A673 (cell line): ENCODE results near the gene MET.
"Not testable (repeated sequence)": the region's sequence is repeated elsewhere in the genome, so short reads cannot be mapped to it uniquely, and the experiment has no call there.

Experiments used
- EZH2 ChIP-seq: fragments of 200-600 bp; sonication (generic); IDR thresholded peaks from 2 replicates; pipeline ENCODE4 v1.6.1; 2017; ENCODE audit warnings: borderline replicate concordance, low read depth, mild to moderate bottlenecking, mixed read lengths, antibody characterized with exemption, low read length; ENCODE audit not compliant: poor library complexity, severe bottlenecking
- TF ChIP-seq, protein P1 (sequence below): fragments of 300-800, 200-600 bp; sonication (generic); conservative IDR thresholded peaks from 2 replicates; pipeline ENCODE4 v1.5.1; 2017; ENCODE audit warnings: low read depth, mild to moderate bottlenecking, antibody characterized with exemption, low read length, moderate library complexity, mixed read lengths

DNA sequence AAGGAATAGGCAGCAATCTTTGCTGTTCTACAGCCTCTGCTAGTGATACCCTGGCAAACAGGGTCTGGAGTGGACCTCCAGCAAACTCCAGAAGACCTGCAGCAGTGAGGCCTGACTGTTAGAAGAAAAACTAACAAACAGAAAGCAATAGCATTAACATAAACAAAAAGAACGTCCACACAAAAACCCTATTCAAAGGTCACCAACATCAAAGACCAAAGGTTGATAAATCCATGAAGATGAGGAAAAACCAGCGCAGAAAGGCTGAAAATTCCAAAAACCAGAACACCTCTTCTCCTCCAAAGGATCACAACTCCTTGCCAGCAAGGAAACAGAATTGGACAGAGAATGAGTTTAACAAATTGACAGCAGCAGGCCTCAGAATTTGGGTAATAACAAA lies 71.8 kb downstream of the MET start:
- TF ChIP-seq, protein P1, sequence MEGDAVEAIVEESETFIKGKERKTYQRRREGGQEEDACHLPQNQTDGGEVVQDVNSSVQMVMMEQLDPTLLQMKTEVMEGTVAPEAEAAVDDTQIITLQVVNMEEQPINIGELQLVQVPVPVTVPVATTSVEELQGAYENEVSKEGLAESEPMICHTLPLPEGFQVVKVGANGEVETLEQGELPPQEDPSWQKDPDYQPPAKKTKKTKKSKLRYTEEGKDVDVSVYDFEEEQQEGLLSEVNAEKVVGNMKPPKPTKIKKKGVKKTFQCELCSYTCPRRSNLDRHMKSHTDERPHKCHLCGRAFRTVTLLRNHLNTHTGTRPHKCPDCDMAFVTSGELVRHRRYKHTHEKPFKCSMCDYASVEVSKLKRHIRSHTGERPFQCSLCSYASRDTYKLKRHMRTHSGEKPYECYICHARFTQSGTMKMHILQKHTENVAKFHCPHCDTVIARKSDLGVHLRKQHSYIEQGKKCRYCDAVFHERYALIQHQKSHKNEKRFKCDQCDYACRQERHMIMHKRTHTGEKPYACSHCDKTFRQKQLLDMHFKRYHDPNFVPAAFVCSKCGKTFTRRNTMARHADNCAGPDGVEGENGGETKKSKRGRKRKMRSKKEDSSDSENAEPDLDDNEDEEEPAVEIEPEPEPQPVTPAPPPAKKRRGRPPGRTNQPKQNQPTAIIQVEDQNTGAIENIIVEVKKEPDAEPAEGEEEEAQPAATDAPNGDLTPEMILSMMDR: not testable (repeated sequence)
- TF ChIP-seq EZH2: not testable (repeated sequence)
